Astrocyte of the spinal cord (primary cell): ENCODE data around the gene CUBN.

Source experiments
- DNase-seq: peaks from one replicate; pipeline ENCODE4 v3.0.0; 2011; ENCODE audit warnings: low read depth, low spot score
- H3K4me3 ChIP-seq: 2 replicates; pipeline ENCODE4 v1.5.1; 2011; ENCODE audit warnings: low read depth, mild to moderate bottlenecking, low read length, moderate library complexity
- in situ Hi-C: cut with HindIII; loops from 2 replicates; pipeline ENCODE4 v1.10.0; 2017; ENCODE audit warnings: low sequenced_read_pairs
- TF ChIP-seq, protein P1 (sequence below): IDR thresholded peaks from 2 replicates; pipeline ENCODE4 v1.5.1; 2012; ENCODE audit warnings: low read depth, mild to moderate bottlenecking, low read length, inconsistent platforms

CUBN gene

DNA sequence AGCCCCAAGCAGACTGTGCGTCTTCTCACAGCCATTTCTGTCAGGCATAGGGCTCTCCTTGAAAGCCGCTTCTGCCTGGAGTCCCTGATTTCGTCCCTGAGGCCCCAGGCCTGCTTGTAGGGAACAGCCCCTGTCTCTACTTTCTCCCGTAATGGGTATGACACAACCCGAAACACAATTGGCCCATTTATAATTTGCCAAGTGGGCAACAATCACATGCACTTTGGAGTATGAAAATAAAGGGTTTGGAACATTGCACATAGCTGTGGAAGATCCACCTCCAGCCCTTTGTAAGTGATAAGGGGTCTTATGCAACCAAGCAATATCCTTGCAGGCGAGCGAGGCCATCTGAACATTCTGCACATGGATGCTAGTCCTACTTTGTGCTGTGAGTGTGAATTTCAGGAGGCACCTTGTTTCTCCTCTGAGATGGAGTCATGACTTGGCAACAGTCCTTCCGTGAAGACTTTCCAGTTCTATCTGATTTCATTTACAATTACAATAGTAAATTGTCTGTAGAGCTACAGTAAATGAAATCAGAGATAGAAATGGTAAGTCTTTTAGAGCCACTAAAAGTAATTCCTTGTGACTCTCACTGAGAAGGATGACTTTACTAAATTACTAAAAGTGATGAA is 141.5 kb downstream of the CUBN start:
- TF ChIP-seq, protein P1, sequence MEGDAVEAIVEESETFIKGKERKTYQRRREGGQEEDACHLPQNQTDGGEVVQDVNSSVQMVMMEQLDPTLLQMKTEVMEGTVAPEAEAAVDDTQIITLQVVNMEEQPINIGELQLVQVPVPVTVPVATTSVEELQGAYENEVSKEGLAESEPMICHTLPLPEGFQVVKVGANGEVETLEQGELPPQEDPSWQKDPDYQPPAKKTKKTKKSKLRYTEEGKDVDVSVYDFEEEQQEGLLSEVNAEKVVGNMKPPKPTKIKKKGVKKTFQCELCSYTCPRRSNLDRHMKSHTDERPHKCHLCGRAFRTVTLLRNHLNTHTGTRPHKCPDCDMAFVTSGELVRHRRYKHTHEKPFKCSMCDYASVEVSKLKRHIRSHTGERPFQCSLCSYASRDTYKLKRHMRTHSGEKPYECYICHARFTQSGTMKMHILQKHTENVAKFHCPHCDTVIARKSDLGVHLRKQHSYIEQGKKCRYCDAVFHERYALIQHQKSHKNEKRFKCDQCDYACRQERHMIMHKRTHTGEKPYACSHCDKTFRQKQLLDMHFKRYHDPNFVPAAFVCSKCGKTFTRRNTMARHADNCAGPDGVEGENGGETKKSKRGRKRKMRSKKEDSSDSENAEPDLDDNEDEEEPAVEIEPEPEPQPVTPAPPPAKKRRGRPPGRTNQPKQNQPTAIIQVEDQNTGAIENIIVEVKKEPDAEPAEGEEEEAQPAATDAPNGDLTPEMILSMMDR, result no peak
- DNase-seq, result no peak
- in situ Hi-C loops, result no loop called here

DNA sequence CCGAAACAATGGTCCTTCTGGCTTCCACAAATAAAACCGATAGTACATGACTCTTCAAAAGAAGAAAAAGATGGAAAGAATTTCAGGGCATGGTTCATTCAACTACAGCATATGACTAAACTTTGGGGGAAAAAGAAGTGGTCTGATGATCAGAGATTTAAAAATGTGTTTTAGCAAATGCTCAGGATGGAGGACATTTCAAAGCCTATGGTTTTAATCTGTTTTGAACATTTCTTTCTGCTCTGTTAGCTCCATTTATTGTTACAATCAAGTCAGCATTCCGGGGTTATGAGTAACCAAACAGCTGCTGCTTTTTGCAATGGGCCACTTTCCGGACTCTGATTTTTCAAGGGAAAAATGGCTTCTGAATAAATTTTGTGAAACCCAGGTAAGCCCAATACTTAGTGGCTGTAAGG is 142.4 kb downstream of the CUBN start:
- DNase-seq, result peak; percentile 94
- no peak overlapping the region for H3K4me3 ChIP-seq
- TF ChIP-seq, protein P1, result no peak
- in situ Hi-C loops, result no loop called here

More for the DNA sequence above, 141.5 kb downstream of the CUBN start:
- H3K4me3 ChIP-seq, result no peak overlapping the region

DNA sequence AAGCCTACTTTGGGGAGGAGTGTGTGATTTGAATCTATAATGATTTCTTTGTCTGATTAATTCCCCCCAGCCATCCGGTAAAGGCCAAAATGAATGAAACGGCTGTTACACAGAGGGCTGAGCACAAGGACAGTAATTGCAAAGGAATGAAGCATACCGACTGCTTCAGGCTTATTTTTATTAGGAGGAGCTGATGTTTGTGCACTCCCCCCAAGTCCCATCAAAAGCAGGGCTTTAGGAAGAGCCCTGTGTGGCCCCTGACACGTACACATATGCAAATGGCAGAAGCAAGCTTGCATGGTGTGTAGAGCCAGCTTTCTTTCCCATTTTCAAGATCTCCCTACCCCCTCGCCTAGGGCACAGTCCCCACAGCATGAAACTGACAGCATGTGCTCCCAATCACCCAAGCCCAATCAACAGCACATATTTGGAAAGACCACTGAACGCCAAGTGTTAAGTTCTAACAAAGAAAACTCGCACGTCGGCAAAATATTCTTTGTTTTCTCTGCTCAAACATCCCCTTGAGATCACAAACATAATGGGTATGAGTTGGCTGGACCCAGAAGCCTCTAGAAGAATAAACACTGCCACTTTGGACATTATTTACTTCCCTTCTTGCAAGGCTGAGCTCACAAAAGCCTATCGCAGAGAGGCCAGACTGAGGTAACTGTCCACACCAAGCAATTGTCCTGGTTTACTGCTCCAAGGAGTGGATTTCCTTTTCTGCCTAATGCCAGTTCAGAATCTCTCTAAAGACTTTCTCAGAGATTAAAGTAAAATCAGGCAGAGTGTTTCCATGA is 143.0 kb downstream of the CUBN start:
- peak; percentile 91 for DNase-seq
- in situ Hi-C loops, result no loop called here
- TF ChIP-seq, protein P1, result no peak
- H3K4me3 ChIP-seq, result no peak overlapping the region

DNA sequence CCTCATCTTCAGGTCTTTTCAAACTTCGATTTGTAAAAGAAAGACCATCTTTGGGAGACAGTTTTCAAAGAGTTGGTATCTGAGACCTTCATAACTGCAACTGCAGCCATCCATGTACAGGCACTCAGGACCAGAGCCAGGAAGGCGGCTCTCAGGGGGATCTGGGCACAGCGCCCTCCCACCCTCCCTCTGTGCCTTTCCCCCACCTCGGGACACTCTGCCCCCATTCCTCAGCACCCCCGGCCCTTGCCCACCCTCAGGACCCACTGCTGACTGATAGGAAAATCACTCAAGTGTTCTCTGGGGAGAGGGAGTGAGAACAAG is 143.6 kb downstream of the CUBN start:
- in situ Hi-C loops, result no loop called here
- TF ChIP-seq, protein P1, result no peak
- DNase-seq, result no peak
- no peak overlapping the region for H3K4me3 ChIP-seq

DNA sequence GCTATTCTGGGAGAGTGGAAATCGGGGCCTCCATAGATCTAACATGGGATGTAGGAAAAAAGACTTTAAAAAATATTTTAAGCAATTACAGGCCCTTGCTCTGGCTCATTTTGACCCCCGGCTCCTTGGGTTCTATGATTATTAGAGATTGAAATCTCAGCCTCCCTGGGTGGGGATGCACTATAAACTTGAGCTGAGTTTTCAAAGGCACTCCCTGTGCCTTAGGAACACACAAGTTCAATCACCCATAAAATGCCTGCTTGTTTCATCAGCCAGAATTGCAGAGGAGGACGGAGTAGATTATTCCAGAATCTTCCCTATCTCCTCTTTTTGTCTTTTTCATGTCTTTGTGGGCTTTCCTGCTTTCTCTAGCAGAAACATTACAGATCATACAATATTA is 145.4 kb downstream of the CUBN start:
- no peak overlapping the region for H3K4me3 ChIP-seq
- TF ChIP-seq, protein P1, result no peak
- in situ Hi-C loops, result no loop called here
- DNase-seq, result no peak

DNA sequence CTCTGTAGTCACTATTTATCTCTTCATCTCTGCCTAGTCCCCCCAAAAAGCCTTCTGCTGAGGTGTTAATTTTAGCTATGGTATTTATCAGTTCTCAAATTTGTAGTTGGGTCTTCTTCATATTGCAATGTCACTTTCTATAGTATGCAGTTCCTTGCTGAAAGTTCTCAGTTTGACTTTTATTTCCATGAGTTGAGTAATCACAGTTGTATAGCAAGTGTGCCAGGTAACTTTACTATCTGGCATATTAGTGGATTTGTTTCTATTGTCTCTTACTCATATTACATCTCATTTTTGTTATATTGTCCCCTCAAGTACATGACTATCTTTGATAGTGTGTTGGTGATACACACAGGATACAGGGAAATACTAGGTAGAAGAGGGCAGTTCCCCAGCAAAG is 152.8 kb downstream of the CUBN start:
- TF ChIP-seq, protein P1, result no peak
- DNase-seq, result no peak
- in situ Hi-C loops, result no loop called here

More for the DNA sequence above, 152.8 kb downstream of the CUBN start:
- no peak overlapping the region for H3K4me3 ChIP-seq
